GM10266 (cell line): ENCODE results near the gene SLC38A10.

Experiments used
- DNase-seq: peaks from one replicate; pipeline ENCODE4 v3.0.0; 2012; ENCODE audit errors: extremely low spot score
- TF ChIP-seq, protein P1 (sequence below): IDR thresholded peaks from 2 replicates; pipeline ENCODE4 v1.5.1; 2012; ENCODE audit warnings: mild to moderate bottlenecking, low read depth; ENCODE audit not compliant: control insufficient read depth, insufficient read depth; ENCODE audit errors: missing control alignments

SLC38A10 gene

GRCh38 chr17:81210466-81210865, 84.6 kb downstream of the SLC38A10 start:
- DNase-seq, result no peak

GRCh38 chr17:81209141-81209540, 86.0 kb downstream of the SLC38A10 start:
- DNase-seq, result no peak
- TF ChIP-seq, protein P1, sequence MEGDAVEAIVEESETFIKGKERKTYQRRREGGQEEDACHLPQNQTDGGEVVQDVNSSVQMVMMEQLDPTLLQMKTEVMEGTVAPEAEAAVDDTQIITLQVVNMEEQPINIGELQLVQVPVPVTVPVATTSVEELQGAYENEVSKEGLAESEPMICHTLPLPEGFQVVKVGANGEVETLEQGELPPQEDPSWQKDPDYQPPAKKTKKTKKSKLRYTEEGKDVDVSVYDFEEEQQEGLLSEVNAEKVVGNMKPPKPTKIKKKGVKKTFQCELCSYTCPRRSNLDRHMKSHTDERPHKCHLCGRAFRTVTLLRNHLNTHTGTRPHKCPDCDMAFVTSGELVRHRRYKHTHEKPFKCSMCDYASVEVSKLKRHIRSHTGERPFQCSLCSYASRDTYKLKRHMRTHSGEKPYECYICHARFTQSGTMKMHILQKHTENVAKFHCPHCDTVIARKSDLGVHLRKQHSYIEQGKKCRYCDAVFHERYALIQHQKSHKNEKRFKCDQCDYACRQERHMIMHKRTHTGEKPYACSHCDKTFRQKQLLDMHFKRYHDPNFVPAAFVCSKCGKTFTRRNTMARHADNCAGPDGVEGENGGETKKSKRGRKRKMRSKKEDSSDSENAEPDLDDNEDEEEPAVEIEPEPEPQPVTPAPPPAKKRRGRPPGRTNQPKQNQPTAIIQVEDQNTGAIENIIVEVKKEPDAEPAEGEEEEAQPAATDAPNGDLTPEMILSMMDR, result no peak

More at GRCh38 chr17:81210466-81210865, 84.6 kb downstream of the SLC38A10 start:
- TF ChIP-seq, protein P1, result no peak

DNA sequence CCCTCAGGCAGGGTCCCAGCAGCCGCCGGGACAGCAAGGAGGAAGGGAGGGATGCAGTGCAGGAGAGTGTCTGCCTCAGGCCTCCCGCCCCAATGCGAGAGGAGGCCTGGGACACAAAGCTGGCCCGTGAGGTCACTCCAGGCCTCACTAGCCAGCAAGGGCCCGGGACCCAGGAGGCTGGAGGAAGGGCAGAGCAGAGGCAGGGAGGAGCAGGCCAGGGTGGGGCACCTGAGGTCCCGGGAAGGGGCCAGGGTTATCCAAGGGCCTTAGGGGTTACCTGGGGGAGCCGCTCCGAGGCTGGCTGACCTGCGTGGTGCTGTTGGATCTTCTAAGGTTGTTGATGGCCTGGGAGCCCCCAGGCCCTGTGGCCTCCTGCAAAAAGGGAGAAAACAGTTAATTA, 86.5 kb downstream of the SLC38A10 start:
- no peak for DNase-seq
- TF ChIP-seq, protein P1, result no peak

DNA sequence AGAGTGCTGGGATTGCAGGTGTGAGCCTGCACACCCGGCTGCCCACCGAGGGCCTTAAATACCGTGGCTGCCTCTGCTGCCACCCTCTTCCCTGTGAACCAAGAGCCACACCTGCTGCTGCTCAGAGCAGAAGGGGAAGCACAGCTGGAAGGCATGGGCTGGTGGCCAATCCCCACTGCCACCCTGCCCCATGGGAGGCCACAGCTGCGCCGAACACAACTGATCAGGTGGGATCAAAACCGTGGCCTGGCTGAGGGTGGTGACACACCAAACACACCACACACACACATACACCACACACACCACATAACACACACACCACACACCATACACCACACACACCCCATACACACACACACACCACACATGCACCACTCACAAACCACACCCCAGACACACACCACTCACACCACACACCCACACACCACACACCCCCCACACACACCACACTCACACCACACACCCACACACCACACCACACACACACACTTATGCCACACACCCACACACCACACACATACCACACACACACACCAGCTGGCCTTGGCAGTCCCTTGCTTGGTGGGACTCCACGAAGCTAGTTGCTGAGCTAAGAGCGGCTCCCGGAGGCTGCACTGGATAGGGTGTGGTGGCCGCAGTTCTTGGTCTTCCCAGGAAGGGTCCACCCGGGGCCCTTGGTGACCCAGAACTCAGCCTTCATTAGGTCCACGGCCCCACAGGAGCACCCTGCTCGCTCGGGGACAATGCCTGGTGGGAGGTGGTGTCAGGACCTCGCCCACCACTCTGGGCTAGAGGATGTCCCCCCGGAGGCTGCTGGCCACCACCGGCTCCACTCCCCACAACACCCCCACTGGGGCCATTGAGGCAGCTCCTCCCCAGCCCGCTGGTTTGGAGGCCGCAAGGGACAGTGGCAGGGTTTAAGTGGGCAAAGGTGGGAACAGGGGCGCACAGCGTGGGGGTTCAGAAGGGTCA, 87.2 kb downstream of the SLC38A10 start:
- DNase-seq, result no peak

DNA sequence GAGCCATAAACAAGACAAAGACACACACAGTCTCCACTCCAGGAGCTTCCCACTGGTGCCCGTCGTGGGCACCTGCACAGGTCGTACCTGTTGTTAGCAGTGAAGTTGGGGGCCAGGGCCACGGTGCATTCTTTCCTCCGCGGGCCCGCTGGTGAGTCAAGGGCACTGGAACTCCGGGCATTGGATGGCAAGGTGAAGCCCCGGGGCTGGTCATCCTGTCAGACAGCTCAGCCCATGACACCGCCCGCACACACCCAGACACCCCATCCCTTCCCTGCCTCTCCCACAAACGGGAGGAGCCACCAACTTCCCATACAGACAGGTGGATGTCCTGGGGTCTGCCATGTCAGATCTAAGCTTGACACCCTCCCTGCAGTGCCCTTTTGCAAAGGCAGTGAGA, 88.5 kb downstream of the SLC38A10 start:
- TF ChIP-seq, protein P1, result no peak
- no peak for DNase-seq

More for the DNA sequence above, 87.2 kb downstream of the SLC38A10 start:
- TF ChIP-seq, protein P1, result no peak

DNA sequence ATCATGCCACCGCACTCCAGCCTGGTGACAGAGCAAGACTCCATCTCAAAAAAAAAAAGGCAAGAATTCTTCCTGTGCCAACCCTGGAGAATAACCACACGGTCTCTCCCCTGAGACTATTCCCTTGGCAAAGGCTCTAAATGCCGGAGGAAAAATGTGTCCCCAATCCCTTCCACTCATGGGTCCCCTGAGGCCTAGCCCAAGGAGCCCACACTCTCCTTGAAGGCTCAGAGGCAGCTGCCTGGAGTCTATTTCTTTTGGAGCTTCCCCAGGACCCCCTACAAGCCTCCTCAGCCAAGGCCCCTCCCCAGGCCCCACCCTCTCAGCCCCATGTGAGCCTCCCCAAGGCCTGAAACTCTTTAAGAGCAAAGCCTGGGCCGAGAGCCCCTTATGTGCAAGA, 88.9 kb downstream of the SLC38A10 start:
- no peak for DNase-seq
- TF ChIP-seq, protein P1, result no peak

DNA sequence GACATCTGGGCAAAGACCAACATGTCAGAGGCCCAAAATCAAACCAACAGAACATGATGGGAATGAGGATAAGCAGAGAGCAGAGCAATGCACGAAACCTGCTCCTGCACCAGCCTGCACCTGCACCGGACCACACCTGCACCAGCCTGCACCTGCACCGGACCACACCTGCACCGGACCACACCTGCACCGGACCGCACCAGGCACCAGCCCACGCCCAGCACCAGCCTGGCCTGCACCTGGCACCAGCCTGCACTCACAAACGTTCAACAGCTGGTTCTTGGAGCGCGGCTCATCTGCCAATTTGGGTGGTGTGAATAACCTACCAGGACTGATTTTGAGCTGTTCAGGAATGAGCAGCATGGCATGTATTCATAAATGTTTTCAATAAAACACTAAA, 90.5 kb downstream of the SLC38A10 start:
- DNase-seq, result no peak
- TF ChIP-seq, protein P1, result no peak
